SH-SY5Y (cell line): Measurements from ENCODE around the gene C19orf81.

Experiments used
- GATA2 ChIP-seq: IDR thresholded peaks from 2 replicates; pipeline ENCODE4 v1.6.1; 2011; ENCODE audit warnings: mild to moderate bottlenecking, low read depth, low read length
- GATA3 ChIP-seq: IDR thresholded peaks from 2 replicates; pipeline ENCODE4 v1.6.1; 2011; ENCODE audit warnings: low read depth, mild to moderate bottlenecking, low read length, moderate library complexity

DNA sequence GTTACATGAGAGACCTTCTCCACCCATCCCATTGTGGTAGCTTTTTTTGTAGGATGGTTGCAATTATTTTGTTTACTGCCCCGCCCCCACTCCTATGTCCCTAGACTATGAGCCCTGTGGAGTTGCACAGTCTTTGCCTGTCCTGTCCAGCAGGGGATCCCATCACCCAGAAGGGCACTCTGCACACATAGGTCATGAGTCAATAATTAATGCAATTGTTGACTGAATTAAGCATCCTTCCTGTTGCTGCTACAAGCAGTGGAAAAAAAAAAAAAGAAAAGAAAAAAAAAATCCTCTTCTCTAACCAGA lies 14.2 kb downstream of the C19orf81 start:
- no peak for TF ChIP-seq GATA2
- no peak for TF ChIP-seq GATA3
